ENCODE results near the gene XRCC3.
"Not testable (repeated sequence)": the region's sequence is repeated elsewhere in the genome, so short reads cannot be mapped to it uniquely, and the experiment has no call there.

The XRCC3 gene

GRCh38 chr14:103696466-103697071 lies 18.7 kb downstream of the XRCC3 start:
- no peak for TF ChIP-seq CTCF (conservative IDR thresholded peaks at IDR 0.05; ENCODE audit: low read depth, low read length)
- no peak overlapping the region for H3K4me3 ChIP-seq (ENCODE audit: low read length)
- no peak for DNase-seq (ENCODE audit: low read depth)

GRCh38 chr14:103696070-103696402 lies 19.2 kb downstream of the XRCC3 start:
- no peak overlapping the region for H3K4me3 ChIP-seq (ENCODE audit: low read length)
- DNase-seq (ENCODE audit: low read depth): no peak
- no peak for TF ChIP-seq CTCF (conservative IDR thresholded peaks at IDR 0.05; ENCODE audit: low read depth, low read length)

- H3K4me3 ChIP-seq (ENCODE audit: low read length): no peak overlapping the region
- no peak for TF ChIP-seq CTCF (conservative IDR thresholded peaks at IDR 0.05; ENCODE audit: low read depth, low read length)
- DNase-seq (ENCODE audit: low read depth): no peak
Observed at GRCh38 chr14:103695296-103696069, 19.8 kb downstream of the XRCC3 start.

- H3K4me3 ChIP-seq (ENCODE audit: low read length): no peak overlapping the region
- TF ChIP-seq CTCF (conservative IDR thresholded peaks at IDR 0.05; ENCODE audit: low read depth, low read length): peak; percentile 3
- DNase-seq (ENCODE audit: low read depth): no peak
Observed at GRCh38 chr14:103694572-103695026, 20.7 kb downstream of the XRCC3 start.

- TF ChIP-seq CTCF (conservative IDR thresholded peaks at IDR 0.05; ENCODE audit: low read depth, low read length): no peak
- DNase-seq (ENCODE audit: low read depth): no peak
- H3K4me3 ChIP-seq (ENCODE audit: low read length): no peak overlapping the region
Observed at GRCh38 chr14:103693515-103693914, 21.7 kb downstream of the XRCC3 start.

- DNase-seq (ENCODE audit: low read depth): no peak
- no peak overlapping the region for H3K4me3 ChIP-seq (ENCODE audit: low read length)
- TF ChIP-seq CTCF (conservative IDR thresholded peaks at IDR 0.05; ENCODE audit: low read depth, low read length): no peak
Observed at GRCh38 chr14:103692871-103693270, 22.4 kb downstream of the XRCC3 start.

- DNase-seq (ENCODE audit: low read depth): no peak
- no peak for TF ChIP-seq CTCF (conservative IDR thresholded peaks at IDR 0.05; ENCODE audit: low read depth, low read length)
- H3K4me3 ChIP-seq (ENCODE audit: low read length): no peak overlapping the region
Observed at GRCh38 chr14:103692159-103692558, 23.1 kb downstream of the XRCC3 start.

- DNase-seq (ENCODE audit: low read depth); H3K4me3 ChIP-seq (ENCODE audit: low read length): not testable (repeated sequence)
Observed at GRCh38 chr14:103691655-103692054, 23.6 kb downstream of the XRCC3 start.
